Neuronal stem cell (in vitro differentiated cells): Measurements from ENCODE around the gene CGB5.

ENCODE experiments used
- DNase-seq: peaks from one replicate; pipeline ENCODE4 v3.0.0-alpha.2; 2013; ENCODE audit warnings: low spot score
- H2AFZ ChIP-seq: one replicate; pipeline ENCODE4 v1.6.1; 2013; ENCODE audit warnings: mild to moderate bottlenecking, low read length, inconsistent platforms
- H2AK5ac ChIP-seq: 2 replicates; pipeline ENCODE4 v1.6.1; 2013; ENCODE audit warnings: low read depth, mild to moderate bottlenecking, inconsistent platforms, low read length, moderate library complexity, mixed read lengths
- H2BK120ac ChIP-seq: 2 replicates; pipeline ENCODE4 v1.6.1; 2013; ENCODE audit warnings: low read depth, mild to moderate bottlenecking, inconsistent platforms, low read length, moderate library complexity, mixed read lengths
- H2BK12ac ChIP-seq: one replicate; pipeline ENCODE4 v1.6.1; 2013; ENCODE audit warnings: low read length, inconsistent platforms
- H2BK15ac ChIP-seq: 2 replicates; pipeline ENCODE4 v1.6.1; 2013; ENCODE audit warnings: mild to moderate bottlenecking, low read length, inconsistent platforms, mixed read lengths
- H2BK5ac ChIP-seq: one replicate; pipeline ENCODE4 v1.6.1; 2013; ENCODE audit warnings: inconsistent platforms, mild to moderate bottlenecking, low read length, moderate library complexity
- H3K14ac ChIP-seq: one replicate; pipeline ENCODE4 v1.6.1; 2013; ENCODE audit warnings: low read length, inconsistent platforms
- H3K18ac ChIP-seq: 2 replicates; pipeline ENCODE4 v1.6.1; 2013; ENCODE audit warnings: low read length, inconsistent platforms
- H3K23ac ChIP-seq: 2 replicates; pipeline ENCODE4 v1.6.1; 2013; ENCODE audit warnings: low read depth, mild to moderate bottlenecking, mixed read lengths, low read length, inconsistent platforms; ENCODE audit not compliant: poor library complexity
- H3K27ac ChIP-seq: replicated peaks from 3 replicates; pipeline ENCODE4 v1.5.1; 2013; ENCODE audit warnings: low read length, inconsistent platforms
- H3K27me3 ChIP-seq, 3 experiments: 2 replicates each; pipeline ENCODE4 v1.6.1; 2013; ENCODE audit warnings: low read length in 3 of 3, mild to moderate bottlenecking in 2 of 3, inconsistent platforms in 1 of 3, low read depth in 1 of 3, mixed read lengths in 1 of 3, moderate library complexity in 1 of 3; ENCODE audit not compliant: control insufficient read depth in 3 of 3, insufficient read depth in 3 of 3
- H3K36me3 ChIP-seq, 2 donors: replicated peaks in 1 of 2; 2 replicates each; pipeline ENCODE4 v1.6.1; 2013; ENCODE audit warnings: low read length in 2 of 2; ENCODE audit not compliant: control insufficient read depth in 2 of 2, insufficient read depth in 2 of 2
- H3K4ac ChIP-seq: 2 replicates; pipeline ENCODE4 v1.6.1; 2013; ENCODE audit warnings: inconsistent platforms, mild to moderate bottlenecking, low read length, moderate library complexity
- H3K4me1 ChIP-seq, 2 donors: 1 replicate in 1 of 2; 2 replicates in 1 of 2; pipeline ENCODE4 v1.6.1; 2013; ENCODE audit warnings: low read length in 2 of 2, low read depth in 1 of 2; ENCODE audit not compliant: control insufficient read depth in 2 of 2, insufficient read depth in 1 of 2
- H3K4me2 ChIP-seq: one replicate; pipeline ENCODE4 v1.6.1; 2013; ENCODE audit warnings: mild to moderate bottlenecking, low read length, inconsistent platforms; ENCODE audit not compliant: insufficient read depth, poor library complexity, severe bottlenecking
- H3K4me3 ChIP-seq, 2 donors: 2 replicates each; pipeline ENCODE4 v1.5.1; 2013; ENCODE audit warnings: low read length in 2 of 2, mild to moderate bottlenecking in 2 of 2, inconsistent platforms in 1 of 2, moderate library complexity in 1 of 2
- H3K79me1 ChIP-seq: one replicate; pipeline ENCODE4 v1.6.1; 2013; ENCODE audit warnings: low read depth, mild to moderate bottlenecking, inconsistent platforms, low read length, moderate library complexity
- H3K9ac ChIP-seq: one replicate; pipeline ENCODE4 v1.6.1; 2013; ENCODE audit warnings: mild to moderate bottlenecking, low read depth, low read length, inconsistent platforms; ENCODE audit not compliant: poor library complexity
- H3K9me3 ChIP-seq, 2 donors: replicated peaks in 1 of 2; 2 replicates each; pipeline versions ENCODE3 to v1.6.1; 2013; ENCODE audit warnings: low read length in 2 of 2, mild to moderate bottlenecking in 2 of 2, inconsistent platforms in 1 of 2, low read depth in 1 of 2, mixed read lengths in 1 of 2, moderate library complexity in 1 of 2; ENCODE audit not compliant: control insufficient read depth in 2 of 2, insufficient read depth in 1 of 2
- H4K8ac ChIP-seq: one replicate; pipeline ENCODE4 v1.6.1; 2013; ENCODE audit warnings: low read depth, mild to moderate bottlenecking, inconsistent platforms, low read length, moderate library complexity
- H4K91ac ChIP-seq: one replicate; pipeline ENCODE4 v1.6.1; 2013; ENCODE audit warnings: low read length, low read depth, mild to moderate bottlenecking, inconsistent platforms; ENCODE audit not compliant: poor library complexity
- WGBS, 2 donors: extraction: QIAGEN DNeasy Blood & Tissue Kit; methylation state at CpG; one replicate each; pipeline ENCODE4 v1.1.7; 2013; ENCODE audit warnings: missing lambda C conversion rate in 2 of 2, mixed read lengths in 1 of 2; ENCODE audit not compliant: insufficient read length in 2 of 2, insufficient replicate concordance in 1 of 2; ENCODE audit errors: extremely low coverage in 2 of 2; 5-methylcytosine and 5-hydroxymethylcytosine counted together

The CGB5 gene

DNA sequence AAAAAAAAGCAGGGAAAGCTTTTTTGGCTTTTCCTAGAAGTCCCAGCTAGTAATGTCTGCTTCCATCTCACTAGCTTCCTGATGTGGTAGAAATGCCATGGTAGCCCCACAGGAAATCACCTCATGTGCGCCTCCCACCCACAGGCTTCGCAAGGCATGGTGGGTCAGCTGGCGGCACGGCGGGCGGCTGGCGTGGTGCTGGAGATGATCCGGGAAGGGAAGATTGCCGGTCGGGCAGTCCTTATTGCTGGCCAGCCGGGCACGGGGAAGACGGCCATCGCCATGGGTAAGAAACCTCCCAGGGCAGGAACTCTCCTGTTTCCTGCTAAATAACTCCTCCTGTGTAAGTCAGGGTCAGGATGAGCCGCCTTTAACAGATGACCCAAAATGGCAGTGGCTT, 39.5 kb upstream of the CGB5 start:
- Histone ChIP-seq H3K79me1 (peaks cover 3% of the 10 kb centered on the region), H3K23ac (no peak overlapping the region), H3K18ac (no peak overlapping the region), H3K14ac (no peak overlapping the region), H2AK5ac (no peak overlapping the region), H3K9me3 (no peaks in the 10 kb centered on the region), H3K4me3 (no peak overlapping the region), H2BK5ac (no peak overlapping the region), H3K27me3 (peaks cover 0 to 2% (median 0%) of the 10 kb centered on the region in 3 experiments), H2AFZ (no peak overlapping the region), H3K9ac (no peak overlapping the region), H2BK120ac (no peak overlapping the region), H3K4me1 (no peaks in the 10 kb centered on the region), H2BK12ac (no peak overlapping the region), H3K4ac (no peak overlapping the region), H3K4me2 (no peak overlapping the region), H2BK15ac (no peak overlapping the region), H4K8ac (no peak overlapping the region), H3K36me3 (peaks cover 37 to 65% of the 10 kb centered on the region in 2 donors), H4K91ac (no peak overlapping the region), H3K27ac (no peak overlapping the region)
- no CpG with 5 or more reads among the region's 15 CpGs for WGBS, 2 donors
- DNase-seq, result no peak

DNA sequence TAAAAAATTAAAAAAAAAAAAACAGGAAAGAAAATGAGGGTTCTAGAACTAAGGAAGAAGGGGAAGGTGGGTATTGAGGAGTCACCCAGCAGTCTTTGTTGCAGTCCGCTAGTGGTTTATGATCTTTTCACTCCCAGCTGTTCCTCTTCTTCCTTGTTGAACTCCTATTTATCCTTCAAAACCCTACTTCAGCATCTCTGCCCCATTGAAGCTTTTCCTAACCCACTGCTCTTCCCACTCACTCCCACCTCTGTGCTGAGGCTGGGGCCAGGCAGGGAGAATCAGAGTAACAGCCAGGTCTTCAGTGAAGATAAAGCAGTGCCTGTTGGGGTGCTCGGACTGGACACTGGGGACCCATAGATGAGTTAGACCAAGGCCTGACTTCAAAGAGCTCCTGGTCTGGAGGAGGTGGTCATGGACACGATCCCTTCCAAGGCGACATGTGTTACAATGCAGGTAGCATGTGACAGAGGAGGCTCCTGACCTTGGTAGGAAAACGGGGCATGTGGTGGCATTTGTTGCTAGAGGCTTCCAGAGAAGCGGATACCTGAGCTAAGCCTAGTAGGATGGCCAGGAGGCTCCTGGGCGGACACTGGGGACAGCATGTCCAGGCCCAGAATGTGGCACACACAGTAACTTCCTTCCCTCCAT, 38.6 kb upstream of the CGB5 start:
- Histone ChIP-seq H3K18ac (no peak overlapping the region), H4K8ac (no peak overlapping the region), H3K9ac (no peak overlapping the region), H2AFZ (no peak overlapping the region), H4K91ac (no peak overlapping the region), H3K79me1 (peaks cover 3% of the 10 kb centered on the region), H2BK5ac (no peak overlapping the region), H2AK5ac (no peak overlapping the region), H2BK12ac (no peak overlapping the region), H3K4me3 (no peak overlapping the region), H3K36me3 (peaks cover 45 to 72% of the 10 kb centered on the region in 2 donors), H3K27me3 (peaks cover 0 to 2% (median 0%) of the 10 kb centered on the region in 3 experiments), H3K23ac (no peak overlapping the region), H3K9me3 (no peaks in the 10 kb centered on the region), H3K4ac (no peak overlapping the region), H3K4me2 (no peak overlapping the region), H2BK120ac (no peak overlapping the region), H3K27ac (no peak overlapping the region), H2BK15ac (no peak overlapping the region), H3K14ac (no peak overlapping the region), H3K4me1 (no peaks in the 10 kb centered on the region)
- WGBS, 2 donors, result no CpG with 5 or more reads among the region's 7 CpGs
- DNase-seq, result no peak

DNA sequence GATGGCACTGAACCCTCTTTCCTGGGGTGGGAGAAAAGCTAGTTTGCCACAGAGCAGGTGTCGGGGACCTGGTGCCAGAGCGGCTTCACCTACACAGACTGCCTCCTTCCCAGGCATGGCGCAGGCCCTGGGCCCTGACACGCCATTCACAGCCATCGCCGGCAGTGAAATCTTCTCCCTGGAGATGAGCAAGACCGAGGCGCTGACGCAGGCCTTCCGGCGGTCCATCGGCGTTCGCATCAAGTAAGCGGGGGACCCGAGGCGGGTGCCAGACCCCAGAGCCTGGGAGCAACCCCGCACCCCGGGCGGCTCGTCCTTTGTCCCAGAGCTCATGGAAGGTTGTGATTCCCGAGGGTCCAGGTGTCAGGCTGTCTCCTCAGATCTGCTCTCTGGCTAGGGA, 36.7 kb upstream of the CGB5 start:
- no CpG with 5 or more reads among the region's 22 CpGs for WGBS, 2 donors
- no peak overlapping the region for H2BK5ac ChIP-seq
- no peak overlapping the region for H3K4me2 ChIP-seq
- H3K18ac ChIP-seq, result peak overlapping the region; percentile 38
- peaks cover 5% of the 10 kb centered on the region for H3K79me1 ChIP-seq
- H3K27ac ChIP-seq, result no peak overlapping the region
- H2BK12ac ChIP-seq, result no peak overlapping the region
- no peak overlapping the region for H3K4me3 ChIP-seq
- no peak overlapping the region for H2AFZ ChIP-seq
- H3K4me1 ChIP-seq, result no peaks in the 10 kb centered on the region
- no peak overlapping the region for H3K4ac ChIP-seq
- H4K91ac ChIP-seq, result no peak overlapping the region
- no peak overlapping the region for H3K9ac ChIP-seq
- no peak overlapping the region for H3K14ac ChIP-seq
- DNase-seq, result no peak
- peaks cover 0 to 2% (median 0%) of the 10 kb centered on the region in 3 experiments for H3K27me3 ChIP-seq
- H2BK15ac ChIP-seq, result no peak overlapping the region
- H4K8ac ChIP-seq, result no peak overlapping the region
- no peaks in the 10 kb centered on the region for H3K9me3 ChIP-seq
- no peak overlapping the region for H3K23ac ChIP-seq
- no peak overlapping the region for H2BK120ac ChIP-seq
- H2AK5ac ChIP-seq, result no peak overlapping the region
- peaks cover 56 to 83% of the 10 kb centered on the region in 2 donors for H3K36me3 ChIP-seq

DNA sequence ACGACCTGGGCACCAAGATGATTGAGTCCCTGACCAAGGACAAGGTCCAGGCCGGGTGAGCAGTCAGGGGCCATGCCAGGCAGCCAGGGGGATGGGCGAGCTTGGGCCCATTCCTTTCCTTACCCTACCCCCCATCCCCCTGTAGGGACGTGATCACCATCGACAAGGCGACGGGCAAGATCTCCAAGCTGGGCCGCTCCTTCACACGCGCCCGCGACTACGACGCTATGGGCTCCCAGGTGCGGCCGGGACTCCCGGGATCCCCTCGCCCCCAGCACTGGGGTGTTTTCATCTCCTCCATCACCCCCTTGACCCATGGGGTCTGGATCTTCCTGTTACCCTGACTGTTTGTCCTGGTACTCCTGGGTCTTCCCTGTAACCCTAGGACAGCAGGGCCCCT, 33.8 kb upstream of the CGB5 start:
- whole genome bisulfite sequencing, 2 donors, result no CpG with 5 or more reads among the region's 18 CpGs
- H3K36me3 ChIP-seq, result peaks cover 48 to 84% of the 10 kb centered on the region in 2 donors

More for the DNA sequence above, 33.8 kb upstream of the CGB5 start:
- Histone ChIP-seq H3K9ac (no peak overlapping the region), H3K79me1 (peaks cover 5% of the 10 kb centered on the region), H3K14ac (no peak overlapping the region), H3K23ac (no peak overlapping the region), H2AK5ac (no peak overlapping the region), H3K4me3 (no peak overlapping the region), H3K4me2 (no peak overlapping the region), H2AFZ (no peak overlapping the region), H4K91ac (no peak overlapping the region), H3K18ac (no peak overlapping the region), H3K4ac (no peak overlapping the region), H3K27ac (no peak overlapping the region), H4K8ac (no peak overlapping the region), H2BK5ac (no peak overlapping the region), H2BK120ac (no peak overlapping the region), H3K9me3 (no peaks in the 10 kb centered on the region), H2BK15ac (no peak overlapping the region), H2BK12ac (no peak overlapping the region), H3K4me1 (no peaks in the 10 kb centered on the region), H3K27me3 (peaks cover 0 to 2% (median 0%) of the 10 kb centered on the region in 3 experiments)
- DNase-seq, result no peak
